ENCODE data around the gene CA5B. TPM values are rescaled to one million over a fixed set of nuclear protein-coding genes. Genes with fewer than 3 reads are reported as not detected.
"Not testable (repeated sequence)": the region's sequence is repeated elsewhere in the genome, so short reads cannot be mapped to it uniquely, and the experiment has no call there.

The CA5B gene
- total RNA-seq, 2 donors from 2014 or later = 10.5 to 11.7 TPM

GRCh38 chrX:15808254-15808653 is 70.2 kb downstream of the CA5B start:
- Mint-ChIP-seq H3K27ac (no peak overlapping the region), H3K36me3 (ENCODE audit: insufficient read depth in 2 of 2) (peaks cover 0 to 47% of the 10 kb centered on the region in 2 donors), H3K27me3 (ENCODE audit: low read depth) (no peaks in the 10 kb centered on the region), H3K4me3 (no peak overlapping the region), H3K4me1 (ENCODE audit: low read depth) (no peaks in the 10 kb centered on the region), H3K9me3 (no peaks in the 10 kb centered on the region)
- ATAC-seq (replicated peaks in 1 of 2) (no peak), DNase-seq (no peak)

- no peak for ATAC-seq (replicated peaks in 1 of 2)
- Mint-ChIP-seq H3K36me3 (ENCODE audit: insufficient read depth in 2 of 2) (peaks cover 6 to 33% of the 10 kb centered on the region in 2 donors), H3K4me3 (no peak overlapping the region), H3K9me3 (no peaks in the 10 kb centered on the region), H3K27me3 (ENCODE audit: low read depth) (no peaks in the 10 kb centered on the region), H3K27ac (peak overlapping the region; percentile 50), H3K4me1 (ENCODE audit: low read depth) (peaks cover 30% of the 10 kb centered on the region)
- DNase-seq = no peak
These were observed 74.3 kb downstream of the CA5B start for GRCh38 chrX:15812192-15812938.

DNA sequence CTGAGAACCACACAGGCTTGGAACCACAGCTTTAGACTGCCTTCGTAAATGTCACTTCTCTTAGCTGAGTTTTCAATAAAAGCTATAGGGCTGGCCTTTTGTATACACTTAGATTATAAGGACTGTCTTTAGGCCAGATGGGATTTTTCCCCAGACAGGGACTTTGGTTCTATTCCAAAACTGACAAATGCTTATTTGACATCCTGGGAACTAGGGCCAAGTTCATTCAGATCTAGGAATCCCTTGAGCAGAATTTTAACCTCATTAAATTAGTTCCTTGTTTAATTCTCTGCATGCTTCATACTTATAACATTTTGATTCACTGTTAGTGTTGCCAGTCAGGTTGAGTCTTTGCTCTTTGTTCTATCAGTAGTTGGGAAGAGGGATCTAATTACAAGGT is 75.3 kb downstream of the CA5B start:
- H3K27me3 Mint-ChIP-seq (ENCODE audit: low read depth) = no peaks in the 10 kb centered on the region
- H3K4me3 Mint-ChIP-seq = no peak overlapping the region
- H3K4me1 Mint-ChIP-seq (ENCODE audit: low read depth) = peaks cover 37% of the 10 kb centered on the region
- ATAC-seq (replicated peaks in 1 of 2) = no peak
- no peak overlapping the region for H3K27ac Mint-ChIP-seq
- H3K9me3 Mint-ChIP-seq = no peaks in the 10 kb centered on the region
- H3K36me3 Mint-ChIP-seq (ENCODE audit: insufficient read depth in 2 of 2) = peaks cover 8 to 38% of the 10 kb centered on the region in 2 donors
- no peak for DNase-seq

DNA sequence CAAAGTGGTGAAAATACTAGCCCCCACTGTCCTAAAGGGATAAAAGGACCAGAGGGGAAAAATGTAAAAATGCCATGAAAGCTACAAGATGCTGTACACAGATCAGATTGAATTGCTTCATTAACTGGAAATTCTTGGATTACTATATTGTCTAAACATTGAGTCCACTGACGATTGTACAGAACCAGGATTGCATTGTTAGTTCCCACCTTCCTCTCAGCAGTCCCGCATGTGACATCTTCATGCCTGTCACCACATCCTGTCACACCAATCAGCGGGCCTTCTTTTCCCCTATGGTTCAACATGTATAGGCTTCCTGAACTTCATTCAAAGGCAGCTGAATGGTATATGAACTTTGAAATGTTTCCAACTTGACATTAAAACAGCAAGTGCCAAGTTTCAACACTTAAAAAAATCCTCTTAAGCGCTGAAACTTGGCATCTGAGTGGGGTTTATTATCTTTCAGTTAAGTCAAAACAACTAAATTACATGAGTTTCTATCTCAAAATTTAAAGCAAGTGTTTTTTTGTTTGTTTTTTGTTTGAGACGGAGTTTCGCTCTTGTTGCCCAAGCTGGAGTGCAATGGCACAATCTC is 76.8 kb downstream of the CA5B start:
- peaks cover 8 to 32% of the 10 kb centered on the region in 2 donors for H3K36me3 Mint-ChIP-seq (ENCODE audit: insufficient read depth in 2 of 2)
- no peak for DNase-seq
- no peak for ATAC-seq (replicated peaks in 1 of 2)
- no peaks in the 10 kb centered on the region for H3K9me3 Mint-ChIP-seq
- no peak overlapping the region for H3K27ac Mint-ChIP-seq
- no peaks in the 10 kb centered on the region for H3K27me3 Mint-ChIP-seq (ENCODE audit: low read depth)
- peaks cover 39% of the 10 kb centered on the region for H3K4me1 Mint-ChIP-seq (ENCODE audit: low read depth)
- H3K4me3 Mint-ChIP-seq = no peak overlapping the region

GRCh38 chrX:15815779-15816437 is 77.8 kb downstream of the CA5B start:
- Mint-ChIP-seq H3K9me3 (no peaks in the 10 kb centered on the region), H3K4me3 (peak overlapping the region in 1 of 2 donors; percentile 37), H3K27ac (peak overlapping the region; percentile 50), H3K4me1 (ENCODE audit: low read depth) (peaks cover 49% of the 10 kb centered on the region), H3K27me3 (ENCODE audit: low read depth) (no peaks in the 10 kb centered on the region), H3K36me3 (ENCODE audit: insufficient read depth in 2 of 2) (peaks cover 10 to 35% of the 10 kb centered on the region in 2 donors)
- DNase-seq (peak; percentile 19 to 39), ATAC-seq (replicated peaks in 1 of 2) (peak; percentile 63 to 74)

DNA sequence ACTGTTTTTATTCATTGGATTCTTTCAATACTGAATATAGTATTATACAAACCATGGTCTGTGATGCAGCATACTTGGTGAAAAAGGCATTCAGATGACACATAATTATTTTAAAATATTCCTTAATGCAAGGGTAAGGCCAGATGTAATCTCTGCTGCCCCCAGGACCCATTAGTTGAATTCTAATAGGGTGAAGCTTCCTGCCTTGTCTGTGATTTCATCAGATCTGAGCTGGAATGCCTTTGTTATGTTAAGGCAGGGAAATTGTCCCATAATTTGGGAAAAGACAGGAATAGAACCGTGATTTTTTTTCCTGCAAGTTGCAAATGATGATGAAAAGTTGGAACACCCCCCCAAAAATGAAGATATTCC is 78.4 kb downstream of the CA5B start:
- Mint-ChIP-seq H3K27me3 (ENCODE audit: low read depth) (no peaks in the 10 kb centered on the region), H3K4me3 (peak overlapping the region in 1 of 2 donors; percentile 64), H3K9me3 (no peaks in the 10 kb centered on the region), H3K4me1 (ENCODE audit: low read depth) (peaks cover 49% of the 10 kb centered on the region), H3K36me3 (ENCODE audit: insufficient read depth in 2 of 2) (peaks cover 10 to 37% of the 10 kb centered on the region in 2 donors), H3K27ac (no peak overlapping the region)
- ATAC-seq (replicated peaks in 1 of 2) (peak in 1 of 2 donors; percentile 2), DNase-seq (no peak)

- no peaks in the 10 kb centered on the region for H3K27me3 Mint-ChIP-seq (ENCODE audit: low read depth)
- H3K4me1 Mint-ChIP-seq (ENCODE audit: low read depth) = peaks cover 49% of the 10 kb centered on the region
- no peaks in the 10 kb centered on the region for H3K9me3 Mint-ChIP-seq
- H3K36me3 Mint-ChIP-seq (ENCODE audit: insufficient read depth in 2 of 2) = peaks cover 10 to 37% of the 10 kb centered on the region in 2 donors
- H3K4me3 Mint-ChIP-seq = peak overlapping the region; percentile 53 to 64
- ATAC-seq (replicated peaks in 1 of 2) (peak; percentile 70 to 79), DNase-seq (peak; percentile 53 to 63)
- H3K27ac Mint-ChIP-seq = peak overlapping the region; percentile 66
These were observed 78.8 kb downstream of the CA5B start for GRCh38 chrX:15816886-15817285.

DNA sequence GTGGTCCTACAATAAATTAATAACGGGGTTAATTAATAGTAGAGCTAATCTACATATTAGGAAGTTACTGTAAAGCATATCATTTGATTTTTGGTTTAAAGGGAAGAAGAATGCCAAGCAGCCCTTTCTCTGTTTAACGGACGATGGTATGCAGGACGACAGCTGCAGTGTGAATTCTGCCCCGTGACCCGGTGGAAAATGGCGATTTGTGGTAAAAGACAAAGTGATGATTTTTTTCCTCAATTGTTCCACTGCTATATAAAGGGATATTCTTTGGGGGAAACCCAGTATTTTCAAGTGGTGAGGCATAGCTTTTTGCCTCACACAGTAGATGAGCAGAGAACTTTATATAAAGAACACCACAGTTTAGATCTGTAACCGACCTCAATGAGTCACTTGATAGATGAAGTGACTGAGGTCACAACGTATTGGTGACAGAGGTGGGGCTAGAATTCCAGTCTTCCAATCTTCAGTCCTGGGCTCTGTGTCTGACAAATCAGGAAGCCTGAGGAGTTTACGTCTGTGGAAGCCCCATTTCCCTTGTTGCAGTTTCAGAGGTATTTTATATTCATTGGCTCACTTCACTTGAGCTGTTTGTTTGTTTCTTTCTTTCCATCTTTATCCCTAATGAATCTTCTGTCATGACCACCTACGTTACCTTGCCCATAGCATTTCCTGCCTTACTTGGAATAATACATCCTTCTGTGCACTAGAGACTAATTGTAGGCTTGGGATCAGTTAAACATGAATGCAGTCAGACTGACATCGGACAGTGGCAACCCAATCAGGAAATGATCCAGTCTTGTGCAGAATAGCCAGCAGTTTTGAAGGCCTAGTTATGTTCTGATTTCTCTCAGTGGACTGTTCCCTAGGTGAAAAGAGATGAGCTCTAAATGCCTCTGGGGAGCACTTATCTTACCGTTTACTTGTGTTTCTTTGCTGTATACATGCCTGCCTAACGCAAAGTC is 82.3 kb downstream of the CA5B start:
- peaks cover 39% of the 10 kb centered on the region for H3K4me1 Mint-ChIP-seq (ENCODE audit: low read depth)
- H3K4me3 Mint-ChIP-seq = peak overlapping the region in 1 of 2 donors; percentile 34
- no peaks in the 10 kb centered on the region for H3K27me3 Mint-ChIP-seq (ENCODE audit: low read depth)
- H3K27ac Mint-ChIP-seq = peak overlapping the region; percentile 12
- peaks cover 13 to 35% of the 10 kb centered on the region in 2 donors for H3K36me3 Mint-ChIP-seq (ENCODE audit: insufficient read depth in 2 of 2)
- no peaks in the 10 kb centered on the region for H3K9me3 Mint-ChIP-seq
- peak in 1 of 2 donors; percentile 12 for DNase-seq
- peak; percentile 57 to 69 for ATAC-seq (replicated peaks in 1 of 2)

DNA sequence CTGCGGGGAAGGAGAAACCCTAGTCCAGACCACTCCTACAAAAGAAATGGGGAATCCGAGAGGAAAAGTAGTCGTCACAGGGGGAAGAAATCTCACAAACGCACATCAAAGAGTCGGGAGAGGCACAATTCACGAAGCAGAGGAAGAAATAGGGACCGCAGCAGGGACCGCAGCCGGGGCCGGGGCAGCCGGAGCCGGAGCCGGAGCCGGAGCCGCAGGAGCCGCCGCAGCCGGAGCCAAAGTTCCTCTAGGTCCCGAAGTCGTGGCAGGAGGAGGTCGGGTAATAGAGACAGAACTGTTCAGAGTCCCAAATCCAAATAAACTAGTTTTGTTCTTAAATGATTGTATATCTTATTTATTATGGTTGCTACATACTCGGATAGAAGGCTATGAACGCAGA is 84.9 kb downstream of the CA5B start:
- H3K4me1 Mint-ChIP-seq (ENCODE audit: low read depth) = peaks cover 16% of the 10 kb centered on the region
- no peaks in the 10 kb centered on the region for H3K27me3 Mint-ChIP-seq (ENCODE audit: low read depth)
- no peak for DNase-seq
- no peak for ATAC-seq (replicated peaks in 1 of 2)
- H3K36me3 Mint-ChIP-seq (ENCODE audit: insufficient read depth in 2 of 2) = peaks cover 6 to 24% of the 10 kb centered on the region in 2 donors
- no peaks in the 10 kb centered on the region for H3K9me3 Mint-ChIP-seq
- no peak overlapping the region for H3K4me3 Mint-ChIP-seq
- H3K27ac Mint-ChIP-seq = no peak overlapping the region

DNA sequence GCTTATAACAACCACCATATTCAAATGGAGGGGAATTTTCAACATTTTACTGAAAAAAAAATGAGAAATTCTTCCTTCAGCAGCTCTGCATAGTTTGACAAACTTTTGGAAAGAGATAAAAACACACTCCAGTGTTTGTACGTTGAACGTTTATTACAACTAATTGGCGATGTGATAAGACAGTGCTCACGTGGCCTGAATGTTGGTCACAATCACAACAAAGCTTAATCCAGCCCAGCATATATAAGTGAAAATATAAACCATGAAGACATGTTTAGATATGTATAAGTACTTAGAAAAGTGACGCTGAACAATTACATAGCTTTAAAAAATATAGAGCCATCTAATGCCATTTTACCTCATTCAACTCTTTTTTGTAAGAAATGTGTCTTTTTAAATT is 87.9 kb downstream of the CA5B start:
- Mint-ChIP-seq H3K36me3 (ENCODE audit: insufficient read depth in 2 of 2) (peaks cover 3 to 11% of the 10 kb centered on the region in 2 donors), H3K9me3 (no peaks in the 10 kb centered on the region), H3K27ac (no peak overlapping the region), H3K27me3 (ENCODE audit: low read depth) (no peaks in the 10 kb centered on the region), H3K4me1 (ENCODE audit: low read depth) (peaks cover 5% of the 10 kb centered on the region), H3K4me3 (no peak overlapping the region)
- ATAC-seq (replicated peaks in 1 of 2) (no peak), DNase-seq (no peak)

- DNase-seq = no peak
These were observed 91.1 kb downstream of the CA5B start for GRCh38 chrX:15829217-15829616.

GRCh38 chrX:15831347-15831746 is 93.3 kb downstream of the CA5B start:
- not testable (repeated sequence) for H3K36me3 Mint-ChIP-seq (ENCODE audit: insufficient read depth in 2 of 2); H3K4me1 Mint-ChIP-seq (ENCODE audit: low read depth); H3K27me3 Mint-ChIP-seq (ENCODE audit: low read depth)

More at GRCh38 chrX:15829217-15829616, 91.1 kb downstream of the CA5B start:
- ATAC-seq (replicated peaks in 1 of 2) = no peak
- no peaks in the 10 kb centered on the region for H3K9me3 Mint-ChIP-seq
- no peak overlapping the region for H3K27ac Mint-ChIP-seq
- H3K4me1 Mint-ChIP-seq (ENCODE audit: low read depth) = peaks cover 5% of the 10 kb centered on the region
- no peak overlapping the region for H3K4me3 Mint-ChIP-seq
- no peaks in the 10 kb centered on the region for H3K36me3 Mint-ChIP-seq (ENCODE audit: insufficient read depth in 2 of 2)
- H3K27me3 Mint-ChIP-seq (ENCODE audit: low read depth) = no peaks in the 10 kb centered on the region

More at GRCh38 chrX:15831347-15831746, 93.3 kb downstream of the CA5B start:
- not testable (repeated sequence) for ATAC-seq (replicated peaks in 1 of 2); H3K9me3 Mint-ChIP-seq; H3K4me3 Mint-ChIP-seq; H3K27ac Mint-ChIP-seq; DNase-seq

Measured in activated T-cell treated with anti-CD3 and anti-CD28 coated beads, Interleukin-2, amount 50 U/mL, for 72 hours (primary cell).